ENCODE results near the gene MAP3K14. TPM values are rescaled to one million over a fixed set of nuclear protein-coding genes. Genes with fewer than 3 reads are reported as not detected.

The MAP3K14 gene
- total RNA-seq, 1 donor from 2014 or later: 49.5 TPM

DNA sequence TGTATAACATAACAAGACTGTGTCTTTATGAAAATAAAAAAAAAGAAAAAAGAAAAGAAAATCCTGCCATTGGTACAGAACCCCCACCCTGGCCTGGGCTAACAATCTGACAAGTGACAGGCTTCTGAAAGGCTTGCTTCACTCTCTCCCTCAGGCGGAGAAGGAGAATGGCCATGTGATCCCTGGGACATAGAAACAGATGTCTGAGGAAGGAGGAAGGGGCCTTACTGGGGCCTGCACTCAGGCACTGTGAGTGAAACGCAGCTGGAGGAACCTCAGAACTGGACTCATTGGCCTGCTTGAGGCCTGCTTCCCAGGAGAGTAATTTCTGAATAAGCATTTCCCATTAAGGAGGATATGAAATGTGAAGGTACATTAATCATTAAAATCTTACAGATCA lies 17.5 kb downstream of the MAP3K14 start:
- peaks cover 63% of the 10 kb centered on the region for H3K36me3 Mint-ChIP-seq (ENCODE audit: low read depth)
- peak overlapping the region; percentile 50 for H3K27ac Mint-ChIP-seq
- H3K4me3 Mint-ChIP-seq (ENCODE audit: low read depth): no peak overlapping the region

DNA sequence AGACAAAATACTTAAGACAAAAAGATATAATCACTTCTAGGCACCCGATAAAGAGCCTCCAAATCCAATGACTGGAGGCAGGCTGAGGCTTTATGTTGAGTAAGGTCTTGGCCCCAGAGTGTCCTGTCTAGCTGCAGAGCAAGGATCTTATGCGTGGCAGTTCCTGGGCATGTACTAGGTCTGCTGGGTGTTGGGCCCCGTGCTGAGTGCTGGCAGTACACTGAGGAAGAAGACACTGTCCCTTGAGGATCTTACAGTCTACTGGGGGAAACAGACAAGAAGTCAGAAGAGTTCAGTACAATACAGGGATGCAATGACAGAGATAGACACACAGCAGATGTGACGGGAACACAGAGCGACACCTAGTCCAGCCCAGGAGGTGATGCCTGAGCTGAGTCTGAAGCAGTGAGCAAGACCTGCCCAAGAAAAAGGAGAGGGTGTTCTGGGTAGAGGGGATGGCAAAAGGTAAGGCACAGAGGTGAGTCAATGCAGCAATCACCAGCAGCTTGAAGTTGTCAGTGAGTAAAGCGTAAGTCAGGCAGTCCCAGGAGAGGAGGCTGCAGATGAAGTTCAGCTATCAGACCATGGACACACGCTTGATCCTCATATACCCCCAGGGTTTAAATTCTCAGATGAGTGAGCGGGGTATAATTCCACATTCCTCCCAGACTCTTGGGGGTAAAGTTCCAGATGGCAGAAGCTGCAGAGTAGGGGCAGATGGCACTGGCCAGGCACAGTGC lies 18.1 kb downstream of the MAP3K14 start:
- intact Hi-C loops (cut with micrococcal nuclease): no loop called here
- no peak for DNase-seq (ENCODE audit: low spot score)
- H3K4me1 Mint-ChIP-seq (ENCODE audit: low read depth): peaks cover 80% of the 10 kb centered on the region
- H3K27ac Mint-ChIP-seq: peak overlapping the region; percentile 70
- H3K36me3 Mint-ChIP-seq (ENCODE audit: low read depth): peaks cover 63% of the 10 kb centered on the region
- no peak overlapping the region for H3K4me3 Mint-ChIP-seq (ENCODE audit: low read depth)
- no peaks in the 10 kb centered on the region for H3K9me3 Mint-ChIP-seq
- H3K27me3 Mint-ChIP-seq (ENCODE audit: low read depth): no peaks in the 10 kb centered on the region

More for the DNA sequence above, 17.5 kb downstream of the MAP3K14 start:
- H3K27me3 Mint-ChIP-seq (ENCODE audit: low read depth): no peaks in the 10 kb centered on the region
- no peak for DNase-seq (ENCODE audit: low spot score)
- peaks cover 78% of the 10 kb centered on the region for H3K4me1 Mint-ChIP-seq (ENCODE audit: low read depth)
- intact Hi-C loops (cut with micrococcal nuclease): no loop called here
- H3K9me3 Mint-ChIP-seq: no peaks in the 10 kb centered on the region

DNA sequence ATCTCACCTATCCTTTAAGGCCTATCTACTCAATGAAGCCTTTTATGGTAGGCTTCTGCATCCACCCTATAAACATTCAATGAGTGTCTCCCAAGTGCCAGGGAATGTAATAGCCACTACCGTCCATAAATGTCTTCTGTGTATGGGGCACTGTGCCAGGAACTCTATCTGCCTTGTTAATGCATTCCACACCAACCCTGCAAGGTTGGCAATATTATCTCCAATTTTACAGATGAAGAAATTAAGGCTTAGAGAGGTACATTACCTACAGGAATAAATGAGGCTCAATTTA lies 20.0 kb downstream of the MAP3K14 start:
- Mint-ChIP-seq H3K27me3 (ENCODE audit: low read depth) (no peaks in the 10 kb centered on the region), H3K4me1 (ENCODE audit: low read depth) (peaks cover 74% of the 10 kb centered on the region), H3K4me3 (ENCODE audit: low read depth) (no peak overlapping the region), H3K27ac (peak overlapping the region; percentile 46), H3K36me3 (ENCODE audit: low read depth) (peaks cover 68% of the 10 kb centered on the region), H3K9me3 (no peaks in the 10 kb centered on the region)
- DNase-seq (ENCODE audit: low spot score): no peak
- intact Hi-C loops (cut with micrococcal nuclease): loop anchor here (2.0 kb wide), 1 partner anchor 24 kb away; no protein-coding TSS in a partner anchor

DNA sequence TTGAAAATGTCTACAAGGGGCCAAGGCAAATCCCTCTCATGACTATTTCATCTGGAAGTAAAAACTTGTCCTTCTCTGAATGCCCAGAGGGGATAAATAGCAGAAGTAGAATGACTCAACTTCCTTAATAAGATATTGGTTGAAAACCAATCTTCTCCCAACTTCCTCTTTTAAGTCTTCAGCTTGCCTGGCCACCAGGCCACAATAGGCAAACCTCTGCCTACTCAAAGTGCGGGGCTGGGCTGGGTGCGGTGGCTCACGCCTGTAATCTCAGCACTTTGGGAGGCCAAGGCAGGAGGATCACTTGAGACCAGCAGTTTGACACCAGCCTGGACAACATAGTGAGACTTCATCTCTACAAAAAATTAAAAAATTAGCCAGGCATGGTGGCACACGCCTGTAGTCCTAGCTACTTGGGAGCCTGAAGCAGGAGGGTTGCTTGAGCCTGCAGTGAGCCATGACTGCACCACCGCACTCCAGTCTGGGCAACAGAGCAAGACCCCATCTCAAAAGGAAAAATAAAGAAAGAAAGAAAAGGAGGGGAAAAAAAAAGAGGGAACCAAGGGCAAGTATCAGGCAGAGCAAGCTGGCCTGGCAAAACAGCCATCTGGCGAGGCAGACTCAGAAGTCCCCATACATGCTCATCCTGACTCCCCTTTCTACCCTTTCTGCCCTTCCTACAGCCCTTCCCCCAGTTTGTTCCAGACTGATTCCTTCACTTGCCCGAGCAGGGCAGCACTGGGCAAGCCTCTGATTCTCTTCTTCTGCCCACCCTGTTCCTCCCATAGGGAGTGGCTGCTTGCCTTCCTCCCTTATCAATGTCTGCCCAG lies 20.6 kb downstream of the MAP3K14 start:
- Mint-ChIP-seq H3K4me1 (ENCODE audit: low read depth) (peaks cover 75% of the 10 kb centered on the region), H3K9me3 (no peaks in the 10 kb centered on the region), H3K4me3 (ENCODE audit: low read depth) (no peak overlapping the region), H3K27ac (peak overlapping the region; percentile 46), H3K27me3 (ENCODE audit: low read depth) (no peaks in the 10 kb centered on the region), H3K36me3 (ENCODE audit: low read depth) (peaks cover 72% of the 10 kb centered on the region)
- intact Hi-C loops (cut with micrococcal nuclease): loop anchor here (2.0 kb wide), 1 partner anchor 25 kb away; no protein-coding TSS in a partner anchor
- DNase-seq (ENCODE audit: low spot score): no peak

DNA sequence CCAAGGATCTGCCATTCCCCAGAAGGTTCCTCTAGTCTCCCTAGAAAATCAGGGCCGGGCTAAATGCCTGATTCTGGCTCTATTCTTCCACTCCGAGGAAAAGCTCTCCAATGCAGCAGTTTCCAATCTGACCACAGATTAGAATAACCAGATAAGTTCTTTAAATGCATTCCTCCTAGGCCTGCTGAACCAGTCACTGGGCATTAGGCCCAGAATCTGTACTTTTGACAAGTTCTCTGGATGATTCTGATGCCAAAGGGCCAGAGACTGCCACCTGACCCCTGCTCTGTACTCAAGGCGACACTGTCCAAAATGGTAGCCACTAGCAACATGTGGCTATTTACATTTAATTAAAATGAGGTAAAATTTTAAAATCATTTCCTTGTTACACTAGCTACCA lies 22.3 kb downstream of the MAP3K14 start:
- no peak overlapping the region for H3K4me3 Mint-ChIP-seq (ENCODE audit: low read depth)
- intact Hi-C loops (cut with micrococcal nuclease): no loop called here
- DNase-seq (ENCODE audit: low spot score): no peak
- H3K36me3 Mint-ChIP-seq (ENCODE audit: low read depth): peaks cover 79% of the 10 kb centered on the region
- no peak overlapping the region for H3K27ac Mint-ChIP-seq
- peaks cover 78% of the 10 kb centered on the region for H3K4me1 Mint-ChIP-seq (ENCODE audit: low read depth)
- H3K9me3 Mint-ChIP-seq: no peaks in the 10 kb centered on the region
- no peaks in the 10 kb centered on the region for H3K27me3 Mint-ChIP-seq (ENCODE audit: low read depth)

DNA sequence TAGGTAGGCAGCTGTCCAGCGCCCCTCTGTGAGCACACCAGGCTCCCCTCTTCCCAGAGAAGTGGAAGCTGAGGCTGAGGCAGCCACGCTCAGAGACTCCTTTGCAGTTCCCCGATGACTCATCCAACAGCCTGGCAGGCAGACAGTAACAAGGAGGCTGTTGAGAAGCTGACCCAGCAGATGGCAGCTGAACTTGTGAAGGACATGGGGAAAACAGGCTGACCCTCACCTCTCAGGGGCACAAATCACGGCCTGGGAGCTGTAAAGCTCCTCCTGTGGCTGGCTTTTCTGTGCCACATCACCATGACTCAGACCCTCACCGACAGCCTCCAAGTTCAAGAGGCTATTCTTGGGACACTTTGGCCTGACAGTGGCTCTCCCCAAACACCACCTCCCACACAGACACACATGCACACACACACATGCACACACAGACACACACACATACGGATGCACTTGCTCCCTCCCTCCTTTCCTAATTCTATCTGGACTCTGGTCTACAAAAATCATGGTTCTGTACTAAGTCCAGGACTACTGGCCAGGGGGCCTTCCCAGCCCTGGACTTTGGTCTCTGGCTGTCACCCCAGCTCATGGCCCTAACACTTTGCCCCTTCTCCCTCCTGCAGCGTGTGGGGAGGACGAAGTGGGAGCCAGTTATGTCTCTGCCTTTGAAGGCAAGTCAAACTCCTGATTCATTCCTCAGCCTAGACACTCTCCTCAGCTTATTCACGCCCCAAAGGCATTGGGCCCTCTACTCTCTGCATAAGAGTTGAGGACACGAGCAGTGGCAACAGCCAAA lies 23.2 kb downstream of the MAP3K14 start:
- H3K27me3 Mint-ChIP-seq (ENCODE audit: low read depth): no peaks in the 10 kb centered on the region
- peaks cover 81% of the 10 kb centered on the region for H3K36me3 Mint-ChIP-seq (ENCODE audit: low read depth)
- H3K4me1 Mint-ChIP-seq (ENCODE audit: low read depth): peaks cover 74% of the 10 kb centered on the region
- H3K9me3 Mint-ChIP-seq: no peaks in the 10 kb centered on the region
- H3K4me3 Mint-ChIP-seq (ENCODE audit: low read depth): no peak overlapping the region
- intact Hi-C loops (cut with micrococcal nuclease): no loop called here
- no peak for DNase-seq (ENCODE audit: low spot score)
- peak overlapping the region; percentile 59 for H3K27ac Mint-ChIP-seq

DNA sequence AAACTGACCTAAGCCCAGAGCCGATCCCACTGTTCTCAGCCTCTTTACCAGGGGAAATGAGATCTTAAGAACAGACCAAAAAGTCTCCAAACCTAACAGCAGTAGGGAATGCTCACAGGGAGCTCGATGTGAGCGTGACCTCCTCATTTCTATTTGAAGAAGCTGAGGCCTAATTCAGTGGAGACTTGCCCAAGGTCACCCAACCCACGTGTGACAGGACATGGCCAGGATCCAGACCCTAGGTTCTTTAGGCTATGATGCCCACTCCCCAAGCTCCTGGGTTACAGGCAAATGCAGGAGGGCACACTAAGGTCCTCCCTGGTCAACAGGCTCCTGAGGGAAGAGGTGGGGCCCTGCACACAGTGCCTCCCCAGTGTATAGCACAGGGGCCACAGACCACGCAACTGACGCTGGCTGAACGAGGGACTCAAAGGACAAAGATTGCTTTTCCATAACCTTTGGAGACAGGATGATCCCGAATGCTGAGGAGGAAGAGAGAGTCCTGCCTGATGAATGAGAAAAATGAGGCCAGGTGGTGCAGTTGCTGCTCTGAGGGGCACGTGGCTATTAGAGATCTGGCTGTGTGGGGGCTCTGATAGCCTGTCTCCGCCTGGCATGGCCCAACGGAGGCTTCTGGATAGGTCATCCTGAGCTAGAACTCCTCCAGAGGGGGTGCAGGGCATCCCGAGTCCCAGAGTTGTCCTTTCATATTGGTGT lies 24.0 kb downstream of the MAP3K14 start:
- peaks cover 67% of the 10 kb centered on the region for H3K4me1 Mint-ChIP-seq (ENCODE audit: low read depth)
- intact Hi-C loops (cut with micrococcal nuclease): no loop called here
- H3K36me3 Mint-ChIP-seq (ENCODE audit: low read depth): peaks cover 75% of the 10 kb centered on the region
- H3K4me3 Mint-ChIP-seq (ENCODE audit: low read depth): no peak overlapping the region
- H3K27me3 Mint-ChIP-seq (ENCODE audit: low read depth): no peaks in the 10 kb centered on the region
- peak overlapping the region; percentile 59 for H3K27ac Mint-ChIP-seq
- no peaks in the 10 kb centered on the region for H3K9me3 Mint-ChIP-seq
- no peak for DNase-seq (ENCODE audit: low spot score)

DNA sequence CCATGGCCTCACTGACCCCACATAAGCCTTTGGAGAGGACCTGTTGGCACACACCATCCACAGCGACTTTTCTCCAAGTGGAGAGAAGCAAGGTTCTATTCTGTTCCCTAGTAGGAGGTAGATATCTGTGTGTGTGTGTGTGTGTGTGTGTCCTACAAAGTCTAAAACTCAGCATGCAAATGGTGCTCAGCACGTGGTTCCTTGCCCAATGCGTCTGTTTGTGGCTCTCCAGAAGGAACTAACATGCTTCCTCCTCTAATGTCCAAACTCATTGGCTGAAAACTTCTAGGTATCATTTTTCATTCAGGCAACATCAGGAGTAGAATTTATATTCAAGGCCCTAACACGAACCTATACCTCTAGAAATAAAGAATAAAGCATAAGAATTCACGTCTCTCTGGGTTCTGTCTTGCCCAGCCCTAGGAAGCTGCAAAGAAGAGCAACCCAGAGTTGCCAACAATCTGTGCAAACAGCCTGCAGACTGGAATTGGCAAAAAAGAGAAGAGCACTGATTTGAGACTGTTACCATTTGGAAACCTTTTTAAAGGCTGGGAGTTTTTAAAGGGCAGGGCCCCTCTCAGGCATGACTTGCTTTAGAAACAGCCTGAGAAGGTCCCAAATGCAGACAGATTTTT lies 25.5 kb downstream of the MAP3K14 start:
- intact Hi-C loops (cut with micrococcal nuclease): no loop called here
- H3K9me3 Mint-ChIP-seq: no peaks in the 10 kb centered on the region
- peaks cover 75% of the 10 kb centered on the region for H3K36me3 Mint-ChIP-seq (ENCODE audit: low read depth)
- H3K4me1 Mint-ChIP-seq (ENCODE audit: low read depth): peaks cover 54% of the 10 kb centered on the region
- DNase-seq (ENCODE audit: low spot score): no peak
- no peak overlapping the region for H3K4me3 Mint-ChIP-seq (ENCODE audit: low read depth)
- no peaks in the 10 kb centered on the region for H3K27me3 Mint-ChIP-seq (ENCODE audit: low read depth)
- H3K27ac Mint-ChIP-seq: peak overlapping the region; percentile 48

DNA sequence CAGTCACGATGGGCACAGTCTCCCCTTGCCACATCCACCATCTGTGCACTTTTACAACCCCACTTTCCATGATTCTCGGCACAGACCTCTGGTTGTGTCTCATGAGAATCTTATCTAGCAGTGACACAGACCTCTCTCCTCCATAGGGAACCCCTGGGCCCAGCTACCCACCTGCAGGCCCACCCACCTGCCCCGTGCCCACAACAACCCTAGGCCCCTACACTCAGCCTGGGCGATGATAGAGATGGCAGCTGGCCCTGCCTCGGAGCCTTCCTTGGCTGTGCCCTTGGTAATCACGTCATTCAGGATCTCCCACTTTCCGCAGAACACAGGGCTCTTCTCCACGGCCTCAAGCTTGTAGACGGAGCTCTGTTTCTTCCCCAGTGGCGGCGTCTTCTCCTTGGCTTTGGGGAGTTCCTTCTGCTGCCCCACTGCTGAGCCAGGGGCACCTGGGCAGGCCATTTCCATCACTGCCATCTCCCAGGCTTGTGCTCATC lies 26.5 kb downstream of the MAP3K14 start:
- intact Hi-C loops (cut with micrococcal nuclease): no loop called here
- peaks cover 44% of the 10 kb centered on the region for H3K4me1 Mint-ChIP-seq (ENCODE audit: low read depth)
- H3K4me3 Mint-ChIP-seq (ENCODE audit: low read depth): no peak overlapping the region
- H3K27ac Mint-ChIP-seq: peak overlapping the region; percentile 69
- no peaks in the 10 kb centered on the region for H3K27me3 Mint-ChIP-seq (ENCODE audit: low read depth)
- H3K9me3 Mint-ChIP-seq: no peaks in the 10 kb centered on the region
- peaks cover 70% of the 10 kb centered on the region for H3K36me3 Mint-ChIP-seq (ENCODE audit: low read depth)
- DNase-seq (ENCODE audit: low spot score): no peak

DNA sequence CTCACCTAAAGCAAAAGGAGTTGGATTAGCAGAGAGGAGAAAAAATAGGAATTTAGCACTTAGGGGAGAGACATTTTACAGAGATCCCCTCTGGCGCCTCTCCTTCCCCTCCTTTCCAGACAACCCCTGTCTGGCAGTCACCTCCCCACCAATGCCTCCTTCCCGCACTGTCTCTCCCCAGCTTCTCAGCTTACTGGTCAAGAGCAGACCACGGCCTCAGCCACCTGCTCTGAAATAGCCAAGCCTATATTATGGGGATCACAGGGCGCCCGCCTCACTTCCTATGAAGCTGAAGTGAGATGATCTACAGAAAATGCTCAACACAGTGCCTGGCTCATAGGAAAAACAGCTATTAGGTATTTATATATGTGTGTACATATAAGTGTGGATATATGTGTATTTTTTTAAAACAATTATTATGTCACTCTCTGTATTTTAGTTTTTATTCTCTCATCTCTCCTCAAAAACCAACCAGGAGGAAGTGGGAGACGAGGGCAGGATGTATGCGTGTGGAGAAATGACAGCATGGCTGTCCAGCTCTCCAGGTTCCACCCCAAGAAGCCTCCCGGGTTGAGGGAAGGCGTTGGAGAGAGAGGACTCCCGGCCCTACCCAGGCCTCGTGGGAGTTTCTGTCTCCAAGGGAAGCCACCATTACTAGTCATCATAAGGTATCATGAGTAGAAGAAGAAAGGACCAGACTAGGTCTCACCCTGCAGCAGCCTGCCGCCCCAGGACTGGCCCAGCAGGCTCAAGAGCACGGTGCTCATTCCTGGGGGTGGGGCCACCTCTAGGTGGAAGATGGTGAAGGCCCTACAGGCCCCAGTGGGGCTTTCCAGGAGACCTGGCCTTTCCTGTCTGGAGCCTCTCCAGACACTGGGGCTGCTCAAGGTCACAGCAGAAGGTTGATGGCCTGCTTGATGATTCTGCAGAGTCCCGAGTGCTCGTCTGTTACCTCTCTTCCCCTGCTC lies 27.2 kb downstream of the MAP3K14 start:
- H3K4me1 Mint-ChIP-seq (ENCODE audit: low read depth): peaks cover 41% of the 10 kb centered on the region
- H3K9me3 Mint-ChIP-seq: no peaks in the 10 kb centered on the region
- intact Hi-C loops (cut with micrococcal nuclease): no loop called here
- H3K4me3 Mint-ChIP-seq (ENCODE audit: low read depth): no peak overlapping the region
- peaks cover 73% of the 10 kb centered on the region for H3K36me3 Mint-ChIP-seq (ENCODE audit: low read depth)
- no peaks in the 10 kb centered on the region for H3K27me3 Mint-ChIP-seq (ENCODE audit: low read depth)
- H3K27ac Mint-ChIP-seq: peak overlapping the region; percentile 69
- DNase-seq (ENCODE audit: low spot score): no peak

DNA sequence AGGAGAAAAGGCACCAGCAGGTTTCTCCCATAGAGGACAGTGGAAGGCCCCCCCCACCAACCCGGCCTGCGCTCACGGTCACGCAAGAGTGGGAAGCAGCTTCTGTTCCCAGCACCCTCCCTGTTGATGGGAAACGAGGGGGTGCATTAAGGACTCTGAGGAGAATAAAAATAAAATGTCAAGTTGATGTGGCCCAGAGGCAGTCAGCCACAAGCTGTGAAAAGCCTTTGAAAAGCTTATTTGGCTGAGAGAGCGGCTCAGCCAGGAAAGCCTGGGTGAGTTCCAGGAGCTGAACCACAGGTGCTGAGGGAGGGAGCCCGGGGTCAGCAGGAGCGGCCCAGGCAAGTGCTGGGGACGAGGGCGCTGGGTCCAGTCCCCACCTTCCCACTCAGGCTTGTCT lies 28.0 kb downstream of the MAP3K14 start:
- DNase-seq (ENCODE audit: low spot score): no peak
- Mint-ChIP-seq H3K27ac (peak overlapping the region; percentile 28), H3K27me3 (ENCODE audit: low read depth) (no peaks in the 10 kb centered on the region), H3K9me3 (no peaks in the 10 kb centered on the region), H3K4me3 (ENCODE audit: low read depth) (no peak overlapping the region), H3K36me3 (ENCODE audit: low read depth) (peaks cover 78% of the 10 kb centered on the region), H3K4me1 (ENCODE audit: low read depth) (peaks cover 35% of the 10 kb centered on the region)
- intact Hi-C loops (cut with micrococcal nuclease): no loop called here

All from activated T-helper 2 cell treated with anti-CD3 and anti-CD28 coated beads, Interferon-gamma antibody, Interleukin-2, Interleukin-4, amounts not matched to agents 10 μg/mL and 5 μg/mL and 100 μg/mL, durations not matched to agents 14 hours and 24 hours and 36 hours (primary cell).